ENCODE data around the gene TRIP10.
"Not testable (repeated sequence)": the region's sequence is repeated elsewhere in the genome, so short reads cannot be mapped to it uniquely, and the experiment has no call there.

Gene TRIP10

DNA sequence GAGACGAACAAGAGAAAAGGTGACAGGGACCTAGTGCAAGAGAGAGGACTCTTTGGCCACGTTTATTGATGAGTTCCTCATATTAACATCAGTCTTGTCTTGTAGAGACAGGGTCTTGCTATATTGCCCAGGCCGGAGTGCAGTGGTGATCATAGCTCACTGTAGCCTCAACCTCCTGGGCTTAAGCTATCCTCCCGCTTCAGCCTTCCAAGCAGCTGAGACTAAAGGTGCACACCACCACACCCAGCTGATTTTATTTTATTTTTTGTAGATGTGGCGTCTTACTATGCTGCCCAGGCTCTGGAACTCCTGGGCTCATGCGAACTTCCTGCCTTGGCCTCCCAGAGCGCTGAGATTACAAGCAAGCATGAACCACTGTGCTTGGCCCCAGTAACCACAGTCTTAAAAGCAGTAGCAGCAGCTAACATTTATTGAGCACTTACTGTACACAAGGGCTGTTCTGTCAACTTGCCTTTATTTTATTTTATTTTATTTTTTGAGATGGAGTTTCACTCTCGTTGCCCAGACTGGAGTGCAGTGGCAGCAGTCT is 28.8 kb downstream of the TRIP10 start:
- no peaks in the 10 kb centered on the region for H3K36me3 ChIP-seq (ENCODE audit: control insufficient read depth, insufficient read depth, low read length)
- H3K4me1 ChIP-seq (ENCODE audit: control insufficient read depth, insufficient read depth, low read length) = peaks cover 16% of the 10 kb centered on the region
- H3K4me3 ChIP-seq (ENCODE audit: low read length) = no peak overlapping the region
- no peaks in the 10 kb centered on the region for H3K27me3 ChIP-seq (ENCODE audit: control insufficient read depth, insufficient read depth, low read length)
- no peaks in the 10 kb centered on the region for H3K9me3 ChIP-seq (ENCODE audit: control insufficient read depth, low read length)
- no peak overlapping the region for H3K9ac ChIP-seq (ENCODE audit: low read length)

DNA sequence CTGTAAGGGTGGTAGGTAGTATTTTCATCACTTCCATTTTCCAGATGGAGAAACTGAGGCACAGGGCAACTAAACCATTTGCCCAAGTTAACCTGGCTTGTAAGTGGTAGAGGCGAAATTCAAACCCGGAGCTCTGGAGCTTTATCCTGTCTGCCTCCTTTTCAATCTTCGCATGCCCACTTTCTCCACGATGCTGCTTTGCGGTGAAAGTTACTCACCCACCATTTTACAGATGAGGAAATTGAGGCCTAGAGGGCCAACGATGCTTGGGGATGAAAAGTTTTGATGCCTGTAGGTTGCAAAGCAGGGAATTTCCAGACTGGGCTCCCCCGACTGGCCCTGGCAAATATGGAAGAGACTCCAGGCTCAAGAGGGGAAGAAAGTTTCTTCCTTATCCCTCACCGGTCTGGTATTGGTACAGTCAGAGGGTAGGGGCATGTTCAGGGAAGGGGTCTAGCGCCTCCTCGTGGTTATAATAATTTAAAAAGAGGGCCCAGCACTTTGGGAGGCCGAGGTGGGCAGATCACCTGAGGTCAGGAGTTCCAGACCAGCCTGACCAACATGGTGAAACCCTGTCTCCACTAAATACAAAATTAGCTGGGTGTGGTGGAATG is 29.6 kb downstream of the TRIP10 start:
- H3K4me3 ChIP-seq (ENCODE audit: low read length) = no peak overlapping the region
- no peaks in the 10 kb centered on the region for H3K27me3 ChIP-seq (ENCODE audit: control insufficient read depth, insufficient read depth, low read length)
- H3K9me3 ChIP-seq (ENCODE audit: control insufficient read depth, low read length) = no peaks in the 10 kb centered on the region
- H3K36me3 ChIP-seq (ENCODE audit: control insufficient read depth, insufficient read depth, low read length) = no peaks in the 10 kb centered on the region
- H3K9ac ChIP-seq (ENCODE audit: low read length) = no peak overlapping the region
- H3K4me1 ChIP-seq (ENCODE audit: control insufficient read depth, insufficient read depth, low read length) = peaks cover 16% of the 10 kb centered on the region

DNA sequence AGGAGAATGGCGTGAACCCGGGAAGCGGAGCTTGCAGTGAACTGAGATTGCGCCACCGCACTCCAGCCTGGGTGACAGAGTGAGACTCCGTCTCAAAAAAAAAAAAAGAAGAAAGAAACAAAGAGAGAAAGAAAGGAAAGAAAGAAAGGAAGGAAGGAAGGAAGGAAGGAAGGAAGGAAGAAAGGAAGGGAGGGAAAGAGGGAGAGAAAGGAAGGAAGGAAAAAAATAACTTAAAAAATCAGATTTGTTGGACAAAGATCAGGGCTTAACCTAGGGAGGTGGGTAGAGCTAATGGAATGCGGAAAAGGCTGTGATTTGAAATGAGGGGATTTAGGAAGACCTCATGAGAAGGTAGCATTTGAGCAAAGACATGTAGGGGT is 32.2 kb downstream of the TRIP10 start:
- not testable (repeated sequence) for H3K27me3 ChIP-seq (ENCODE audit: control insufficient read depth, insufficient read depth, low read length); H3K36me3 ChIP-seq (ENCODE audit: control insufficient read depth, insufficient read depth, low read length); H3K4me1 ChIP-seq (ENCODE audit: control insufficient read depth, insufficient read depth, low read length); H3K9ac ChIP-seq (ENCODE audit: low read length); H3K9me3 ChIP-seq (ENCODE audit: control insufficient read depth, low read length); H3K4me3 ChIP-seq (ENCODE audit: low read length)

DNA sequence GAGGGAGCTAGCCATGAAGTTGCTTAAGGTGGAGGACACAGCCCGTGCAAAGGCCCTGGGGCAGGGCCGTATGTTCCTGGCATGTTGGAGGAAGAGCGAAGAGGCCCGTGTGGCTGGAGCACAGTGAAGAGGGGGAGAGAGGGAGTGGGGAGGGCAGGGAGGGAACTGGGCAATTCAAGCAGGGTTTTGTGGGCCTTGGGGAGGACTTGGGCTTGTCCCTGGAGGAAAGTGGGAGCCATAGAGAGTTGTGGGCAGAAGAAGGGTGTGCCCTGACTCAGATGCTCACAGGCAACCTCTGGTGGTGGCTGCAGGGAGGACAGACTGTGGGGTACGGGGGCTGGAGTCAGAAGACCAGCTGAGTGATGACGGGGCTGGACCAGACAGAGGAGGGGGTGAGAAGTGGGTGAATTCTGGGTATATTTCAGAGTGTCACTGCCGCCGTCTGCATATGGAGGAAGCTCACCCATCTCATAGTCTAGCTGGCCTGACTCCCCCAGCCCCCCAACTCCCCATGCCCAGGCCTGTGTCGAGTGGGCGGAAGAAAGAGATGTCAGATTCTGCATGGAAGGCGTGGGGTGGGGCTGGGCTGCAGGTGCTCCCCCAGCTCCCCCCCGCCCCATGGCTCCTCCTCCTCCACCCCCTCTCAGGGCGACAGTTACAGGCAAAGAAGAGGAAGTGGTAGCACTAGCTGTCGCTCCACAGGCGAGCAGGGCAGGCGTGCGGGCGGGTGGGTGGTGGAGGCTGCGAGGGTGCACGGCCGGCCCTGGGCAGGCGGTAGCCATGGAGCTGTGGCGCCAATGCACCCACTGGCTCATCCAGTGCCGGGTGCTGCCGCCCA is 32.8 kb downstream of the TRIP10 start, which contains the start of gene VAV1:
Gene VAV1 (plus strand): TSS at position 681 of the 838 bp plus-strand sequence. CDS start 100 bp downstream, at position 781.
- no peaks in the 10 kb centered on the region for H3K36me3 ChIP-seq (ENCODE audit: control insufficient read depth, insufficient read depth, low read length)
- H3K4me3 ChIP-seq (ENCODE audit: low read length) = no peak within 1 kb of the TSS
- no peak within 1 kb of the TSS for H3K9ac ChIP-seq (ENCODE audit: low read length)
- H3K27me3 ChIP-seq (ENCODE audit: control insufficient read depth, insufficient read depth, low read length) = no peaks in the 10 kb centered on the region
- peaks cover 4% of the 10 kb centered on the region for H3K4me1 ChIP-seq (ENCODE audit: control insufficient read depth, insufficient read depth, low read length)
- H3K9me3 ChIP-seq (ENCODE audit: control insufficient read depth, low read length) = no peaks in the 10 kb centered on the region

DNA sequence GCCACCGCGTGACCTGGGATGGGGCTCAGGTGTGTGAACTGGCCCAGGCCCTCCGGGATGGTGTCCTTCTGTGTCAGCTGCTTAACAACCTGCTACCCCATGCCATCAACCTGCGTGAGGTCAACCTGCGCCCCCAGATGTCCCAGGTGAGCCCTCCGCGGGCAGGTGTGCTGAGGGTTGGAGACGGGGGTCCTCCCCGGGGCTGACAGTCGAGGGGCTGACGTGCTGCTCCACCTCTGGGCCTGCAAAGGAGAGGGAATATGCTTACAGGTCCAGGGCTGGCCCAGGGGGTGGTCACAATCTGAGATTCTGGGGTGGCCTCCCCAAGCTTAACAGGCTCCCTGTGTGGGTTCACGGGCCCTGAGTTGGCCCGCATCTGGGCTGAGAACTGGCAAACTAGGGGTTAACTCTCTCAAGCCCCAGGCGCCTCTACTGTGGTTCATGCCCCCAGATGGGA is 33.4 kb downstream of the TRIP10 start:
- Histone ChIP-seq H3K9me3 (ENCODE audit: control insufficient read depth, low read length) (no peaks in the 10 kb centered on the region), H3K4me3 (ENCODE audit: low read length) (no peak overlapping the region), H3K4me1 (ENCODE audit: control insufficient read depth, insufficient read depth, low read length) (peaks cover 2% of the 10 kb centered on the region), H3K36me3 (ENCODE audit: control insufficient read depth, insufficient read depth, low read length) (no peaks in the 10 kb centered on the region), H3K27me3 (ENCODE audit: control insufficient read depth, insufficient read depth, low read length) (no peaks in the 10 kb centered on the region), H3K9ac (ENCODE audit: low read length) (no peak overlapping the region)

DNA sequence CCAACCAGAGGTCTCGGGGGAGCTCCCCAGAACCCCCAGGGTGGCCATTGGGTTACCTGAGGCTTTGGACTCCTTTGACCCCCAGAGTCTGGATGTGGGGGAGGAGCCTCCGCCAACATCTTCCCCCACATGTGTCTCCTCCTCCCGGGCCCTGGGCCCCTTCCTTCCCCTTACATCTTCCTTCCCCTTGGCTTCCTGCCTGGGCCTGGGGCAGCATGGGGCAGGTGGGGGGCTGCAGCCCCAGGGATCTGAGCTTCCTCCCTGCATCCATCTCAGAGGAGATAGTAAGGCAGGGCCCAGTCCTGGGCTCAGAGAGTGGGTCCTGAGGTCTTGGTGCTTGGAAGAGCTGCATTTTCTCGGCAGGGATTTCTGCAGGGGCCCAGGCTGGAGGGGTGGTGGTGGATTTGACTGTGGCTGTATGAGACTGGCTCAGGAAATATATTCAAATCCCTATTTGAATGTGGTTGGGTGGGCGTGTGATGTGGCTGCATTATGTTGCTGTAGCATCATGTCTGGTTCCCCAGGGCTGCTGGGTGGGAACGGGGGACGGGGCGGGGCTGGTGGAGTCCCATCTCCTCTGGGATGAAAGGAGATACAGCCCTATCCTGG is 33.9 kb downstream of the TRIP10 start:
- Histone ChIP-seq H3K4me3 (ENCODE audit: low read length) (no peak overlapping the region), H3K27me3 (ENCODE audit: control insufficient read depth, insufficient read depth, low read length) (no peaks in the 10 kb centered on the region), H3K9me3 (ENCODE audit: control insufficient read depth, low read length) (no peaks in the 10 kb centered on the region), H3K4me1 (ENCODE audit: control insufficient read depth, insufficient read depth, low read length) (no peaks in the 10 kb centered on the region), H3K9ac (ENCODE audit: low read length) (no peak overlapping the region), H3K36me3 (ENCODE audit: control insufficient read depth, insufficient read depth, low read length) (no peaks in the 10 kb centered on the region)

DNA sequence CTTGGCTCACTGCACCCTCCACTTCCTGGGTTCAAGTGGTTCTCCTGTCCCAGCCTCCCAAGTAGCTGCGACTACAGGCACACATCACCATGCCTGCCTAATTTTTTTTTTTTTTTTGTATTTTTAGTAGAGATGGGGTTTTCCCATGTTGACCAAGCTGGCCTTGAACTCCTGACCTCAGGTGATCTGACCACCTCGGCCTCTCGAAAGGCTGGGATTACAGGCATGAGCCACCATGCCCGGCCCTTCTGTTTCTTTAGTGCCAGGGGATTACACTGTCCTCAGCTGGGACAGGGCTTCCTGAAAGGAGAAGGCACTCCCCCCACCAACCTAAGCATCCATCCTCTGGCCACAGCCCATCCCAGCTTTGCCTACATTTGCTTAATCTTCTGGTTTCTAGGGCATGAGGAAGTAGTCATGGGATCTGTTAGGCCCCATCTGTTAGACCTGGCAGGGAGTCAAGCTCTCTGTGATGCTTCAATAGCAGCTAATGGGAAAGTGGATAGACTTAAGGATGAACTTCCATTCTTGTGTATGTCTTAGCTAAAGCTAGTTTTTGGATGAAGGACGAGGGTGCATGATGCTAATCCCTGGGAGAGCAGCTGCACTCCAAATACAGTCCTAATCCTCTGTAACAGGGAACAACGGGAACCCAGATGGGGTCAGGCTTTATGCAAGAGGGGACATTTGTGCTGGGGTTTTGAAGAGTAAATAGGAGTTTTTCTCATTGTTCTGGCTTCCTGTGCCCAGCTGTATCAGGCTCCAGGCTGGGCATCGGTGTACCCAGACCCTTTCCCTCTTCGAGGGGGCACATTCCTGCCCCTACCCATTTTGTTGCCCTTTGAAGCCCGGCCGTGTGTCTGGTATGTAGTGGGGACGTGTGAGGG is 35.6 kb downstream of the TRIP10 start:
- Histone ChIP-seq H3K9ac (ENCODE audit: low read length) (no peak overlapping the region), H3K4me1 (ENCODE audit: control insufficient read depth, insufficient read depth, low read length) (no peaks in the 10 kb centered on the region), H3K9me3 (ENCODE audit: control insufficient read depth, low read length) (no peaks in the 10 kb centered on the region), H3K4me3 (ENCODE audit: low read length) (no peak overlapping the region), H3K36me3 (ENCODE audit: control insufficient read depth, insufficient read depth, low read length) (no peaks in the 10 kb centered on the region), H3K27me3 (ENCODE audit: control insufficient read depth, insufficient read depth, low read length) (no peaks in the 10 kb centered on the region)

DNA sequence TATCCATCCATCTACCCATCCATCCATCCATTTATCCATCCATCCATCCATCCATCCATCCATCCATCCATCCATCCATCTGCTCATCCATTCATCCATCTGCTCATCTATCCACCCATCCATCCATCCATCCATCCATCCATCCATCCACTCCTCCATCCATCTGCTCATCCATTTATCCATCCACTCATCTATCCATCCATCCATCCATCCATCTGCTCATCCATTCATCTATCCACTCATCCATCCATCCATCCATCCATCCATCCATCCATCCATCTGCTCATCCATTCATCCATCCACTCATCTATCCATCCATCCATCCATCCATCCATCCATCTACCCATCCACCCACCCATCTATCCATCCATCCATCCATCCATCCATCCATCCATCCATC is 36.6 kb downstream of the TRIP10 start:
- not testable (repeated sequence) for H3K9ac ChIP-seq (ENCODE audit: low read length); H3K27me3 ChIP-seq (ENCODE audit: control insufficient read depth, insufficient read depth, low read length)

DNA sequence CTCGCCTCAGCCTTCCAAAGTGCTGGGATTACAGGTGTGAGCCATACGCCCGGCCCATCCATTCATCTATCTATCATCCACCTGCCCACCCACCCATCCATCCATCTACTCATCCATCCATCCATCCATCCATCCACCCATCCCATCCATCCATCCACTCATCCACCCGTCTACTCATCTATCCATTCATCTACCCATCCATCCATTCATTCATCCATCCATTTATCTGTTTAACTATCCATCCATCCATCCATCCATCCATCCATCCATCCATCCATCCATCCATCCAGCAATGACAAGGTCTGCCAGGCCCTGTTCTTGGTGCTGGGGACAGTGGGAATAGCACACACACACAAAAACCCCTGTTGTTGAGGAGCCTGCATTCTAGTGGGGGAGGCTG is 37.5 kb downstream of the TRIP10 start:
- H3K4me1 ChIP-seq (ENCODE audit: control insufficient read depth, insufficient read depth, low read length) = no peaks in the 10 kb centered on the region
- H3K9me3 ChIP-seq (ENCODE audit: control insufficient read depth, low read length) = no peaks in the 10 kb centered on the region

More for the DNA sequence above, 36.6 kb downstream of the TRIP10 start:
- not testable (repeated sequence) for H3K36me3 ChIP-seq (ENCODE audit: control insufficient read depth, insufficient read depth, low read length); H3K4me1 ChIP-seq (ENCODE audit: control insufficient read depth, insufficient read depth, low read length); H3K4me3 ChIP-seq (ENCODE audit: low read length); H3K9me3 ChIP-seq (ENCODE audit: control insufficient read depth, low read length)

DNA sequence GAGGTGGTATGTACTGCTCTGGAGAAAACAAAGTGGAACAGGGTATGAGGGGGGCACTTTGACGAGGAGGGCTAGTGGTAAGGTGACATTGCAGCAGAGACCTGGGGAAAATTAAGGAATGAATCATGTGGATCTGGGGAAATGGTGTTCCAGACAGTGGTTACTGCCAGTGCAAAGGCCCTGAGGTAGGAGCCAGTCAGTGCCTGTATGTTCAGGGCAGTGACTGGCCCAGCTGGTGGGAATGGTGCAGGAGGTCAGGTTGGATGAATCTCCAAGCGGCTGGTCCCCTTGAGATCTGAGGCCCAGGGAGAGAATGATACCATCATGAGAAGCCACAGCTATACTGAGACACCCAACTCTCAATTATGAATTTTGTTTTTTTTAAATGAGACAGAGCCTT is 38.0 kb downstream of the TRIP10 start:
- no peaks in the 10 kb centered on the region for H3K4me1 ChIP-seq (ENCODE audit: control insufficient read depth, insufficient read depth, low read length)
- H3K27me3 ChIP-seq (ENCODE audit: control insufficient read depth, insufficient read depth, low read length) = no peaks in the 10 kb centered on the region
- no peaks in the 10 kb centered on the region for H3K36me3 ChIP-seq (ENCODE audit: control insufficient read depth, insufficient read depth, low read length)
- H3K4me3 ChIP-seq (ENCODE audit: low read length) = no peak overlapping the region
- no peak overlapping the region for H3K9ac ChIP-seq (ENCODE audit: low read length)
- H3K9me3 ChIP-seq (ENCODE audit: control insufficient read depth, low read length) = no peaks in the 10 kb centered on the region

More for the DNA sequence above, 37.5 kb downstream of the TRIP10 start:
- H3K4me3 ChIP-seq (ENCODE audit: low read length) = no peak overlapping the region
- H3K9ac ChIP-seq (ENCODE audit: low read length) = no peak overlapping the region
- H3K36me3 ChIP-seq (ENCODE audit: control insufficient read depth, insufficient read depth, low read length) = no peaks in the 10 kb centered on the region
- no peaks in the 10 kb centered on the region for H3K27me3 ChIP-seq (ENCODE audit: control insufficient read depth, insufficient read depth, low read length)

DNA sequence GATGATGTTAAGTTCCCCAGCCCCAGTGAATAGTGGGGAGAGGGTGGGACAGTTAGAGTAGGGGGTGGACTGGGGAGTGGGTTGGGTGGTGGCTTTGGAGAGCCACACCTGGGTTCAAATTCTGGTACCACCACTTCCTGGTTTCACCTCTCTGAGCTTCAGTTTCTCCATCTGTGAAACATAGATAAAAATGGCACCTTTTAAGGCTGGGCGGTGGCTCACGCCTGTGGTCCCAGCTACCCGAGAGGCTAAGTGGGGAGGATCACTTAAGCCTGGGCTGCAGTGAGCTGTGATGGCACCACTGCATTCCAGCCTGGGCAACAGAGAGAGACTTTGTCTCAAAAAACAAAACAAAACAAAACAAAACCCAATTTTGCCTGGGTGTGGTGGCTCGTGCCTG is 38.9 kb downstream of the TRIP10 start:
- Histone ChIP-seq H3K9ac (ENCODE audit: low read length) (no peak overlapping the region), H3K4me3 (ENCODE audit: low read length) (no peak overlapping the region), H3K9me3 (ENCODE audit: control insufficient read depth, low read length) (no peaks in the 10 kb centered on the region), H3K27me3 (ENCODE audit: control insufficient read depth, insufficient read depth, low read length) (no peaks in the 10 kb centered on the region), H3K36me3 (ENCODE audit: control insufficient read depth, insufficient read depth, low read length) (no peaks in the 10 kb centered on the region), H3K4me1 (ENCODE audit: control insufficient read depth, insufficient read depth, low read length) (no peaks in the 10 kb centered on the region)

Data from mucosa of stomach (tissue), 1 donor.